ENCODE measurements around the gene SLC4A8. TPM values are rescaled to one million over a fixed set of nuclear protein-coding genes. Genes with fewer than 3 reads are reported as not detected.

The SLC4A8 gene
- polyA plus RNA-seq, 1 donor (not counting 4 experiments of a cell fraction or from before 2014, with no cell fraction given): 2.3 TPM

- Histone ChIP-seq H3K36me3 (ENCODE audit: control insufficient read depth in 2 of 2, extremely low read depth in 1 of 2, insufficient read depth in 2 of 2, low read length in 2 of 2) (no peaks in the 10 kb centered on the region), H3K27ac (ENCODE audit: control insufficient read depth, insufficient read depth, low read length) (no peak overlapping the region), H3K4me3 (ENCODE audit: control insufficient read depth in 2 of 3, extremely low read depth in 1 of 3, insufficient read depth in 2 of 3, low read depth in 1 of 3, low read length in 3 of 3) (no peak overlapping the region), H3K27me3 (ENCODE audit: control insufficient read depth, extremely low read depth, insufficient read depth, low read length) (no peaks in the 10 kb centered on the region), H3K9me3 (ENCODE audit: control insufficient read depth, low read depth, low read length) (no peaks in the 10 kb centered on the region), H3K9ac (ENCODE audit: control insufficient read depth, extremely low read depth, insufficient read depth, low read length) (no peak overlapping the region), H2AFZ (ENCODE audit: control insufficient read depth, low read length) (no peak overlapping the region), H3K79me2 (ENCODE audit: control insufficient read depth, insufficient read depth, low read length) (no peaks in the 10 kb centered on the region), H3K4me2 (ENCODE audit: control insufficient read depth, extremely low read depth, insufficient read depth, low read depth, low read length) (no peak overlapping the region), H4K20me1 (ENCODE audit: control insufficient read depth, extremely low read depth, insufficient read depth, low read length) (no peaks in the 10 kb centered on the region), H3K9me1 (ENCODE audit: control insufficient read depth, extremely low read depth, insufficient read depth, low read length) (no peaks in the 10 kb centered on the region), H3K4me1 (ENCODE audit: control insufficient read depth, extremely low read depth, insufficient read depth, low read length) (no peaks in the 10 kb centered on the region)
- DNase-seq (ENCODE audit: low read depth, low spot score) (no peak), FAIRE-seq (no peak)
- TF ChIP-seq CTCF (optimal IDR thresholded peaks at IDR 0.05 in 1 of 3, IDR thresholded peaks at IDR 0.05 in 1 of 3, conservative IDR thresholded peaks at IDR 0.05 in 1 of 3; ENCODE audit: extremely low read depth in 1 of 3, insufficient read depth in 2 of 3, low read length in 3 of 3) (no peak), EZH2 (IDR thresholded peaks at IDR 0.05; ENCODE audit: low read length) (no peak)
- dilution Hi-C loops (cut with MboI; ENCODE audit: extremely low pct_ligation_motif_present, low sequenced_read_pairs): no loop called here
Measured at GRCh38 chr12:51442324-51442723, 17.7 kb downstream of the SLC4A8 start.

GRCh38 chr12:51443573-51443972 lies 18.9 kb downstream of the SLC4A8 start:
- H3K4me2 ChIP-seq (ENCODE audit: control insufficient read depth, extremely low read depth, insufficient read depth, low read depth, low read length): no peak overlapping the region
- H3K36me3 ChIP-seq (ENCODE audit: control insufficient read depth in 2 of 2, extremely low read depth in 1 of 2, insufficient read depth in 2 of 2, low read length in 2 of 2): no peaks in the 10 kb centered on the region
- H3K9me1 ChIP-seq (ENCODE audit: control insufficient read depth, extremely low read depth, insufficient read depth, low read length): no peaks in the 10 kb centered on the region
- H3K9ac ChIP-seq (ENCODE audit: control insufficient read depth, extremely low read depth, insufficient read depth, low read length): no peak overlapping the region
- no peaks in the 10 kb centered on the region for H3K79me2 ChIP-seq (ENCODE audit: control insufficient read depth, insufficient read depth, low read length)
- no peak overlapping the region for H2AFZ ChIP-seq (ENCODE audit: control insufficient read depth, low read length)
- H3K27me3 ChIP-seq (ENCODE audit: control insufficient read depth, extremely low read depth, insufficient read depth, low read length): no peaks in the 10 kb centered on the region
- no peaks in the 10 kb centered on the region for H3K9me3 ChIP-seq (ENCODE audit: control insufficient read depth, low read depth, low read length)
- TF ChIP-seq EZH2 (IDR thresholded peaks at IDR 0.05; ENCODE audit: low read length): no peak
- TF ChIP-seq CTCF (optimal IDR thresholded peaks at IDR 0.05 in 1 of 3, IDR thresholded peaks at IDR 0.05 in 1 of 3, conservative IDR thresholded peaks at IDR 0.05 in 1 of 3; ENCODE audit: extremely low read depth in 1 of 3, insufficient read depth in 2 of 3, low read length in 3 of 3): no peak
- H3K4me3 ChIP-seq (ENCODE audit: control insufficient read depth in 2 of 3, extremely low read depth in 1 of 3, insufficient read depth in 2 of 3, low read depth in 1 of 3, low read length in 3 of 3): no peak overlapping the region
- no peak overlapping the region for H3K27ac ChIP-seq (ENCODE audit: control insufficient read depth, insufficient read depth, low read length)
- no peak for FAIRE-seq
- DNase-seq (ENCODE audit: low read depth, low spot score): no peak
- dilution Hi-C loops (cut with MboI; ENCODE audit: extremely low pct_ligation_motif_present, low sequenced_read_pairs): no loop called here
- no peaks in the 10 kb centered on the region for H4K20me1 ChIP-seq (ENCODE audit: control insufficient read depth, extremely low read depth, insufficient read depth, low read length)
- no peaks in the 10 kb centered on the region for H3K4me1 ChIP-seq (ENCODE audit: control insufficient read depth, extremely low read depth, insufficient read depth, low read length)
